ENCODE data around the gene GPR78. TPM values are rescaled to one million over a fixed set of nuclear protein-coding genes. Genes with fewer than 3 reads are reported as not detected.

The GPR78 gene
- total RNA-seq, 1 donor from 2014 or later: not detected

DNA sequence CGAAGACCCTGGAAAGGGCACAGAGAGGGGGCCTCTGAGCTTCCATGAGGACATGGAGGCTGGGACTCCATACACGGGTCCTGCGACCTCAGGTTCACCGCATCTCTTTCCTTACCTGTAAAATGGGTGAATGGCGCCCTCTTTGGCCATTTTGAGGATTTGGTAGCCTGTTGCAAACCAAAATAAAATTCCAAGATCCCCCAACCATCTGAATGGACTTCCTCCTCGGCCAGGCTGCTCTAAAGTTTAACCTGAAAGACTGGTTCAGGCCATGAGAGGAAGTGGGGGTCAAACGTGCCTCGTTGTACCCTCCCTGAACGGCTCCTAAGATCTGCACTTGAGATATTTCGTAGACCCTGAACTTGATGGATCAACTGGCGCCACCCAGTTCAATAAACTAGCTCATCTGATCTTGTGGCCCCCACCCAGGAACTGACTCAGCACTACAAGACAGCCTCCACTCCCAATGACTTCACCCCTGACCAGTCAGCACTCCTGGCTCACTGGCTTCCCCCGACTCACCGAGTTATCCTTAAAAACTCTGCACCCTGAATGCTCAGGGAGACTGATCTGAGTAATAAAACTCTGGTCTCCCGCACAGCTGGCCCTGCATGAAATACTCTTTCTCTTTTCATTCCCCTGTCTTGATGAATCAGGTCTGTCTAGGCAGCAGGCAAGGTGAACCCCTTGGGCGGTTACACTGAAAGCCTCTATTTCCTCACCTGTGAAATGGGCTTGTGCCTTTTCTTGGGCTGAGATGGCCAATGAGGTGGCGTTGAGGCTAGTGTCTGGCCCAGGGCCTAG is 32.9 kb upstream of the GPR78 start:
- peaks cover 2% of the 10 kb centered on the region for H3K9me3 Mint-ChIP-seq
- H3K27me3 Mint-ChIP-seq: peaks cover 4% of the 10 kb centered on the region
- ATAC-seq (ENCODE audit: low read depth): no peak
- intact Hi-C loops (cut with micrococcal nuclease): no loop called here
- ChIA-PET POLR2A (no interaction called here), CTCF (no interaction called here)
- H3K4me1 Mint-ChIP-seq: no peaks in the 10 kb centered on the region
- no peaks in the 10 kb centered on the region for H3K36me3 Mint-ChIP-seq (ENCODE audit: low read depth)
- H3K27ac Mint-ChIP-seq: no peak overlapping the region
- no peak overlapping the region for H3K4me3 Mint-ChIP-seq
- no peak for DNase-seq
- TF ChIP-seq, protein P1, sequence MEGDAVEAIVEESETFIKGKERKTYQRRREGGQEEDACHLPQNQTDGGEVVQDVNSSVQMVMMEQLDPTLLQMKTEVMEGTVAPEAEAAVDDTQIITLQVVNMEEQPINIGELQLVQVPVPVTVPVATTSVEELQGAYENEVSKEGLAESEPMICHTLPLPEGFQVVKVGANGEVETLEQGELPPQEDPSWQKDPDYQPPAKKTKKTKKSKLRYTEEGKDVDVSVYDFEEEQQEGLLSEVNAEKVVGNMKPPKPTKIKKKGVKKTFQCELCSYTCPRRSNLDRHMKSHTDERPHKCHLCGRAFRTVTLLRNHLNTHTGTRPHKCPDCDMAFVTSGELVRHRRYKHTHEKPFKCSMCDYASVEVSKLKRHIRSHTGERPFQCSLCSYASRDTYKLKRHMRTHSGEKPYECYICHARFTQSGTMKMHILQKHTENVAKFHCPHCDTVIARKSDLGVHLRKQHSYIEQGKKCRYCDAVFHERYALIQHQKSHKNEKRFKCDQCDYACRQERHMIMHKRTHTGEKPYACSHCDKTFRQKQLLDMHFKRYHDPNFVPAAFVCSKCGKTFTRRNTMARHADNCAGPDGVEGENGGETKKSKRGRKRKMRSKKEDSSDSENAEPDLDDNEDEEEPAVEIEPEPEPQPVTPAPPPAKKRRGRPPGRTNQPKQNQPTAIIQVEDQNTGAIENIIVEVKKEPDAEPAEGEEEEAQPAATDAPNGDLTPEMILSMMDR (IDR thresholded peaks at IDR 0.05): no peak

DNA sequence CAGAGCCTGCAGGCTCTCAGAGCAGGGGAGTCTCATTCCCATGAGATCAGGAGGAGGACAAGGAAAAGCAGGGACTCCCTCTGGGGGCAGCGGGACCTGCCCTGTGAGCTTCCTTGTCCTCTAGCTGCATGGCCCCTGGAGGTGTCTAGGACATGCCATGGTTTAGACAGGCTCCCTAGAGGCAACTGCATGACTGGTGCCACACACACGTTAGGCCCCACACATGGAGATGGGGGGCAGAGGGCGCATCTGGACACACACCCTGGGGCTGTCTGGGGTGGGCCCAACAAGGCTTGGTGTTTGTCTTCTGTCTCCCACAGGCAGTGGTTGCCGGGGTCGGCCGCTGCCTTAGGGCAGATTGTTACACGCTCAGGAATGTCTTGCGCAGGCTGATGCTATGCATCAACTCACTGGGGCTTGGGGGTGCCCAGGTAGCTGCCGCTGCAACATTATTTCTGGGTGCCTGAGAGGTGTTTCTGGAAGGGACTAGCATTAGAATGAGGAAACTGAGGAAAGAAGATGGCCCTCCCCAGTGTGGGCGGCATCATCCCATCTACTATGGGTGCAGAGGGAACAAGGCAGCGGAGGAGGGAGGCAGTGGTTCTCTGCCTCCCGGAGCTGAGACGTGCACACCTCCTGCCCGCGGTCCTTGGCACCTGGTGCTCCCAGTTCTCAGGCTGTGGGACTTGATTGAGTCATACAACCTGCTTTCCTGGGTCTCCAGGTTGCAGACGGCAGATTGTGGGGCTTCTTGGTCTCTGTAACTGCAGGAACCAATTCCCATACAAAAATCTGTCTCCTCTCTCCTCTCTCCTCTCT is 32.1 kb upstream of the GPR78 start:
- ChIA-PET POLR2A (no interaction called here), CTCF (no interaction called here)
- ATAC-seq (ENCODE audit: low read depth): no peak
- no peak overlapping the region for H3K4me3 Mint-ChIP-seq
- no peak overlapping the region for H3K27ac Mint-ChIP-seq
- H3K36me3 Mint-ChIP-seq (ENCODE audit: low read depth): no peaks in the 10 kb centered on the region
- H3K4me1 Mint-ChIP-seq: no peaks in the 10 kb centered on the region
- no peak for DNase-seq
- intact Hi-C loops (cut with micrococcal nuclease): no loop called here
- TF ChIP-seq, protein P1 (IDR thresholded peaks at IDR 0.05): no peak
- peaks cover 2% of the 10 kb centered on the region for H3K9me3 Mint-ChIP-seq
- peaks cover 4% of the 10 kb centered on the region for H3K27me3 Mint-ChIP-seq

DNA sequence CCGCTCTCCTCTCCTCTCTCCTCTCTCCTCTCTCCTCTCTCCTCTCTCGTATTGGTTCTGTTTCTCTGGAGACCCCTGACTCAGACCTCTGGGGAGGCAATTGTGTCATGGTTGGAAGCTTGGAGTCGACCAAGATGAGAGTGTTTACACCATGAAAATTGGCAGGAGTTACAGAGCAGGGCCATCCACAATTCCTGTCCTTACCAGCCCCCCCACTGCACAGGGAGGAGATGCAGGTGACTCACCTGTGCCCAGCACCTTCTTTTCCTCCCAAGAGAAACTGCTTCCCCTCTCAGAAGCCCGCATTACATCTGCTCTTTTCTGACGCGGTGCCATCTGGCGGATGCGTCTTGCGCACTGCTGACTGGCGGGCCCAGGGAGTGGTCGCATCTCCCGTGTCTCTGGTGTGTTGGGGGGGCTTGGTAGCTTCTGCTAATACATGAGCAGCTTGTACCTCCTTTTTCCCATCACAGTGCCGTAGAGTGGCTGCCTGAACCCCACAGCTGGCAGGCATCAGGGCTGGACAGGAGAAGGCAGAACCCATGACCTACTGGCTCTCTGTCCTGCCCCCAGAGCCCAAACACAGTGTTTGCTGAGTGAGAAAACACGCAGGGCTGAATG is 31.4 kb upstream of the GPR78 start:
- H3K9me3 Mint-ChIP-seq: peaks cover 2% of the 10 kb centered on the region
- CTCF ChIA-PET: no interaction called here
- H3K4me3 Mint-ChIP-seq: no peak overlapping the region
- H3K4me1 Mint-ChIP-seq: no peaks in the 10 kb centered on the region
- no peak for DNase-seq
- no peak for ATAC-seq (ENCODE audit: low read depth)
- POLR2A ChIA-PET: no interaction called here
- no peak overlapping the region for H3K27ac Mint-ChIP-seq
- intact Hi-C loops (cut with micrococcal nuclease): no loop called here
- TF ChIP-seq, protein P1 (IDR thresholded peaks at IDR 0.05): no peak
- H3K36me3 Mint-ChIP-seq (ENCODE audit: low read depth): no peaks in the 10 kb centered on the region
- H3K27me3 Mint-ChIP-seq: peaks cover 4% of the 10 kb centered on the region

DNA sequence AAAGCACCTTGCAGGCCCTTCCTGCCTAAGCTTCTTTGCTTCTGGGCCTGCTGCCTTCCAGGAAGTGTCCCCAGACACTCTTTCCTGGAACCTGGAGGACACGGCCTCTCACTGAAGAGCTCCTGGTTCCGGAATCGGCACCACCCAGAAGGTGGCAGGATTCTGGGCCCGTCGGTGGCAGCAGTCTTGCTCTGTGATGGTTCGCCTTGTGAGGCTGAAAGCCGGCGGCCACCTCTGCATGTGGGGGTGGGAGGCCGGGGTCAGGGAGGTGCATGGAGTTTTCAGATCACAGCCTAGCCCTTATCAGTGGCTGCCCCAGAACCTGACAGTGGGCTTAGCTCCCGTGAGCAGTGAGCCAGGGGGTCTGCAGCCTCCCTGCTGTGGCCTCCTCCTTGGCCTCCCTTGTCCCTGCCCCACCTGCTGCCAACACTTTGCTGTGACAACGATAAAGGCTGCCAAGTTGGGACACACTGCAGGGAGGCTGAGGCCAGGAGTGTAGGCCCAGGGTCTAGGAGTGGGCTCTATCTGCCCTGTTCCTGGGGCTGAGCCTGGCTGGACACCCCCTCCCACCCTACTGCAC is 30.8 kb upstream of the GPR78 start:
- H3K4me3 Mint-ChIP-seq: no peak overlapping the region
- TF ChIP-seq, protein P1 (IDR thresholded peaks at IDR 0.05): no peak
- ATAC-seq (ENCODE audit: low read depth): no peak
- H3K36me3 Mint-ChIP-seq (ENCODE audit: low read depth): no peaks in the 10 kb centered on the region
- CTCF ChIA-PET: no interaction called here
- H3K27me3 Mint-ChIP-seq: peaks cover 4% of the 10 kb centered on the region
- no peak overlapping the region for H3K27ac Mint-ChIP-seq
- intact Hi-C loops (cut with micrococcal nuclease): no loop called here
- no peak for DNase-seq
- no peaks in the 10 kb centered on the region for H3K4me1 Mint-ChIP-seq
- peaks cover 2% of the 10 kb centered on the region for H3K9me3 Mint-ChIP-seq
- POLR2A ChIA-PET: no interaction called here

DNA sequence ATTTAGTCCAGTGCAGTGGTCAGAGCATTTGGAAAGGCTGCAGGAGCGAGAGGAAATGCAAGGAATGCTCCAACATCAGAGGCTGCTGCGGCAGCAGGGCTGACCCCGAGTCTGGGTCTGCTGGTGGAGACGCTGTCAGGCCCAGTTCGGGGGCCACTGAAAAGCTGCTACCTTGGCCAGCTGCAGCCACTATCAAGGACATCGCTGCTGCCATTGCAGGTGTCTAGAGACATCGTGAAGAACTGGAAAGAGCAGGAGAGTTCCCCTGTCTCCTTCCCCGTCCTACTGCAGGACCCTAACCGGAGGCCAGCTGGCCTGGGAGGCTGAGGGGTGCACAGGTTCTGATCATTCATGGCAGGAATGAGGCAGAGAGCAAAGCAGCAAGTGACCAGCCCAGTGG is 29.5 kb upstream of the GPR78 start:
- Mint-ChIP-seq H3K4me3 (no peak overlapping the region), H3K9me3 (peaks cover 2% of the 10 kb centered on the region), H3K27ac (no peak overlapping the region), H3K36me3 (ENCODE audit: low read depth) (no peaks in the 10 kb centered on the region), H3K27me3 (no peaks in the 10 kb centered on the region), H3K4me1 (no peaks in the 10 kb centered on the region)
- intact Hi-C loops (cut with micrococcal nuclease): no loop called here
- TF ChIP-seq, protein P1 (IDR thresholded peaks at IDR 0.05): no peak
- ChIA-PET POLR2A (no interaction called here), CTCF (no interaction called here)
- DNase-seq (no peak), ATAC-seq (ENCODE audit: low read depth) (no peak)

Measured in activated B cell treated with CpG ODN at 0.5 μM for 24 hours (primary cell).